ENCODE measurements around the gene SCOC.

GRCh38 chr4:140423106-140423505 lies 49.7 kb downstream of the SCOC start:
- TF ChIP-seq CTCF (IDR thresholded peaks at IDR 0.05) (no peak), POLR2A (IDR thresholded peaks at IDR 0.05) (no peak)

Data from uterus (tissue), 2 donors.